GM12878 (cell line): ENCODE measurements around the gene FAM221B. TPM values are rescaled to one million over a fixed set of nuclear protein-coding genes. Genes with fewer than 3 reads are reported as not detected.

ENCODE experiments used
- ATF3 ChIP-seq: IDR thresholded peaks from 2 replicates; pipeline ENCODE4 v1.6.1; 2011; ENCODE audit warnings: low read depth, mild to moderate bottlenecking, low read length, moderate library complexity, borderline replicate concordance; ENCODE audit errors: extremely low read depth
- ATF7 ChIP-seq: fragments of 450-650 bp; IDR thresholded peaks from 2 replicates; pipeline ENCODE4 v1.6.1; 2016; ENCODE audit warnings: low read depth, mild to moderate bottlenecking
- EZH2 ChIP-seq: IDR thresholded peaks from 2 replicates; pipeline ENCODE4 v1.6.1; 2012; ENCODE audit warnings: low read depth, mild to moderate bottlenecking, control low read depth, inconsistent platforms, low read length, borderline replicate concordance; ENCODE audit not compliant: control insufficient read depth
- FOS ChIP-seq: IDR thresholded peaks from 3 replicates; pipeline ENCODE4 v1.6.1; 2011; ENCODE audit warnings: borderline replicate concordance; ENCODE audit not compliant: insufficient read length; ENCODE audit errors: extremely low read depth
- FOXM1 ChIP-seq: IDR thresholded peaks from 2 replicates; pipeline ENCODE4 v1.6.1; 2012; ENCODE audit warnings: low read depth, mild to moderate bottlenecking, inconsistent platforms, low read length, moderate library complexity
- HDAC6 ChIP-seq: fragments of 200-600 bp; sonication (generic); IDR thresholded peaks from one replicate; pipeline ENCODE4 v1.8.0; 2017; ENCODE audit warnings: antibody characterized with exemption; ENCODE audit not compliant: unreplicated experiment
- HSF1 ChIP-seq: fragments of 150-350 bp; IDR thresholded peaks from 2 replicates; pipeline ENCODE4 v1.6.1; 2014; ENCODE audit warnings: mild to moderate bottlenecking, low read depth, low read length
- IRF4 ChIP-seq: IDR thresholded peaks from 2 replicates; pipeline ENCODE4 v1.6.1; 2011; ENCODE audit warnings: low read depth, low read length
- IRF5 ChIP-seq: fragments of 450-650 bp; IDR thresholded peaks from 2 replicates; pipeline ENCODE4 v1.6.1; 2017; ENCODE audit warnings: borderline replicate concordance
- JUND ChIP-seq: IDR thresholded peaks from 2 replicates; pipeline ENCODE4 v1.6.1; 2012; ENCODE audit warnings: low read depth, mild to moderate bottlenecking, low read length, improper control_type of control experiment, moderate library complexity
- MYC ChIP-seq: IDR thresholded peaks from 2 replicates; pipeline ENCODE4 v1.6.1; 2011; ENCODE audit warnings: mild to moderate bottlenecking, low read length, moderate library complexity, inconsistent platforms; ENCODE audit not compliant: insufficient read depth, insufficient replicate concordance, insufficient read length, severe bottlenecking
- NBN ChIP-seq: fragments of 450-650 bp; IDR thresholded peaks from 2 replicates; pipeline ENCODE4 v1.6.1; 2016
- NFYA ChIP-seq: IDR thresholded peaks from 2 replicates; pipeline ENCODE4 v1.6.1; 2011; ENCODE audit warnings: low read depth, mild to moderate bottlenecking, low read length, improper control_type of control experiment, borderline replicate concordance
- NR2F1 ChIP-seq: fragments of 450-650 bp; conservative IDR thresholded peaks from 2 replicates; pipeline ENCODE4 v1.6.1; 2017; ENCODE audit warnings: mild to moderate bottlenecking
- POLR2AphosphoS5 ChIP-seq: IDR thresholded peaks from 2 replicates; pipeline ENCODE4 v1.6.1; 2011; ENCODE audit warnings: mild to moderate bottlenecking, low read length, inconsistent platforms
- RAD21 ChIP-seq: IDR thresholded peaks from 2 replicates; pipeline ENCODE4 v1.6.1; 2011; ENCODE audit warnings: mild to moderate bottlenecking, low read depth, low read length, moderate library complexity; ENCODE audit not compliant: insufficient read depth
- RB1 ChIP-seq: fragments of 450-650 bp; formaldehyde crosslinking; IDR thresholded peaks from 2 replicates; pipeline ENCODE4 v1.6.1; 2017; ENCODE audit warnings: mild to moderate bottlenecking, borderline replicate concordance
- SIN3A ChIP-seq: IDR thresholded peaks from 2 replicates; pipeline ENCODE4 v1.6.1; 2012; ENCODE audit warnings: low read depth, low read length, improper control_type of control experiment
- TCF7 ChIP-seq: IDR thresholded peaks from 2 replicates; pipeline ENCODE4 v1.6.1; 2014; ENCODE audit warnings: antibody characterized with exemption, borderline replicate concordance
- USF1 ChIP-seq: IDR thresholded peaks from 2 replicates; pipeline ENCODE4 v1.6.1; 2011; ENCODE audit warnings: borderline replicate concordance, low read depth, mild to moderate bottlenecking, moderate library complexity, mixed read lengths, low read length; ENCODE audit not compliant: insufficient read depth; ENCODE audit errors: extremely low read length
- YBX1 ChIP-seq: fragments of 450-650 bp; IDR thresholded peaks from 2 replicates; pipeline ENCODE4 v1.6.1; 2016; ENCODE audit warnings: antibody characterized with exemption
- ZZZ3 ChIP-seq: IDR thresholded peaks from 2 replicates; pipeline ENCODE4 v1.6.1; 2011; ENCODE audit warnings: low read depth; ENCODE audit not compliant: control insufficient read depth, insufficient read length
- polyA plus RNA-seq, 11 experiments: library from polyadenylated mRNA; depleted of rRNA in 4 of 11; unstranded in 6 of 11; stranded (reverse) in 5 of 11; fragments of >200 nt; fragmentation: Nextera tagmentation in 4 of 11; fragmentation: Illumina TruSeq in 1 of 11; extraction: Ambion mirVana in 4 of 11; extraction: Trizol in 1 of 11; gene quantifications; 1 replicate in 1 of 11; 2 replicates in 10 of 11; pipeline versions ENCODE4 v1.2.1 to v1.2.3, GENCODE V29; 2011 to 2016; ENCODE audit warnings: inconsistent platforms in 2 of 11, missing spikeins in 2 of 11, low read depth in 1 of 11
- total RNA-seq, 4 experiments: library from RNA; depleted of rRNA in 3 of 4; stranded (reverse); fragments of >200 nt in 3 of 4; fragmentation: Illumina TruSeq in 1 of 4; extraction: Trizol in 1 of 4; gene quantifications; 2 replicates each; pipeline versions ENCODE4 v1.2.1 to v1.2.3, GENCODE V29; 2013 to 2021
- TF ChIP-seq, protein P1 (sequence below): fragments of 450-650 bp; IDR thresholded peaks from 2 replicates; pipeline ENCODE4 v1.6.1; 2017; ENCODE audit warnings: mild to moderate bottlenecking, moderate library complexity

FAM221B gene
- total and polyA plus RNA-seq, 10 of the 15 experiments (the other 5 are each of a cell fraction or from before 2014, with no cell fraction given), result 0.02 to 0.12 (median 0.04) TPM; not detected in 5

GRCh38 chr9:35829084-35829763 lies 692 bp upstream of the FAM221B start, which contains the start of gene TMEM8B (continued):
- TF ChIP-seq USF1, result no peak
- TF ChIP-seq HSF1, result no peak
- no peak for TF ChIP-seq RAD21
- no peak for TF ChIP-seq MYC
- TF ChIP-seq HDAC6, result no peak
- TF ChIP-seq, protein P1, sequence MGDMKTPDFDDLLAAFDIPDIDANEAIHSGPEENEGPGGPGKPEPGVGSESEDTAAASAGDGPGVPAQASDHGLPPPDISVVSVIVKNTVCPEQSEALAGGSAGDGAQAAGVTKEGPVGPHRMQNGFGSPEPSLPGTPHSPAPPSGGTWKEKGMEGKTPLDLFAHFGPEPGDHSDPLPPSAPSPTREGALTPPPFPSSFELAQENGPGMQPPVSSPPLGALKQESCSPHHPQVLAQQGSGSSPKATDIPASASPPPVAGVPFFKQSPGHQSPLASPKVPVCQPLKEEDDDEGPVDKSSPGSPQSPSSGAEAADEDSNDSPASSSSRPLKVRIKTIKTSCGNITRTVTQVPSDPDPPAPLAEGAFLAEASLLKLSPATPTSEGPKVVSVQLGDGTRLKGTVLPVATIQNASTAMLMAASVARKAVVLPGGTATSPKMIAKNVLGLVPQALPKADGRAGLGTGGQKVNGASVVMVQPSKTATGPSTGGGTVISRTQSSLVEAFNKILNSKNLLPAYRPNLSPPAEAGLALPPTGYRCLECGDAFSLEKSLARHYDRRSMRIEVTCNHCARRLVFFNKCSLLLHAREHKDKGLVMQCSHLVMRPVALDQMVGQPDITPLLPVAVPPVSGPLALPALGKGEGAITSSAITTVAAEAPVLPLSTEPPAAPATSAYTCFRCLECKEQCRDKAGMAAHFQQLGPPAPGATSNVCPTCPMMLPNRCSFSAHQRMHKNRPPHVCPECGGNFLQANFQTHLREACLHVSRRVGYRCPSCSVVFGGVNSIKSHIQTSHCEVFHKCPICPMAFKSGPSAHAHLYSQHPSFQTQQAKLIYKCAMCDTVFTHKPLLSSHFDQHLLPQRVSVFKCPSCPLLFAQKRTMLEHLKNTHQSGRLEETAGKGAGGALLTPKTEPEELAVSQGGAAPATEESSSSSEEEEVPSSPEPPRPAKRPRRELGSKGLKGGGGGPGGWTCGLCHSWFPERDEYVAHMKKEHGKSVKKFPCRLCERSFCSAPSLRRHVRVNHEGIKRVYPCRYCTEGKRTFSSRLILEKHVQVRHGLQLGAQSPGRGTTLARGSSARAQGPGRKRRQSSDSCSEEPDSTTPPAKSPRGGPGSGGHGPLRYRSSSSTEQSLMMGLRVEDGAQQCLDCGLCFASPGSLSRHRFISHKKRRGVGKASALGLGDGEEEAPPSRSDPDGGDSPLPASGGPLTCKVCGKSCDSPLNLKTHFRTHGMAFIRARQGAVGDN, result no peak
- TF ChIP-seq FOXM1, result no peak
- TF ChIP-seq IRF5, result no peak
- no peak for TF ChIP-seq ATF7
- 0 out of 2 replicates have a peak, but pooled peaks have one; percentile 16 for TF ChIP-seq NR2F1
- TF ChIP-seq SIN3A, result no peak
- no peak for TF ChIP-seq ATF3
- TF ChIP-seq NFYA, result no peak
- no peak for TF ChIP-seq FOS
- no peak for TF ChIP-seq NBN
- TF ChIP-seq TCF7, result no peak
- no peak for TF ChIP-seq POLR2AphosphoS5
- TF ChIP-seq RB1, result no peak
- TF ChIP-seq JUND, result no peak
- no peak for TF ChIP-seq YBX1
- TF ChIP-seq ZZZ3, result no peak
- TF ChIP-seq EZH2, result no peak
- TF ChIP-seq IRF4, result no peak
